ENCODE results near the gene ZBTB48.

ZBTB48 gene

DNA sequence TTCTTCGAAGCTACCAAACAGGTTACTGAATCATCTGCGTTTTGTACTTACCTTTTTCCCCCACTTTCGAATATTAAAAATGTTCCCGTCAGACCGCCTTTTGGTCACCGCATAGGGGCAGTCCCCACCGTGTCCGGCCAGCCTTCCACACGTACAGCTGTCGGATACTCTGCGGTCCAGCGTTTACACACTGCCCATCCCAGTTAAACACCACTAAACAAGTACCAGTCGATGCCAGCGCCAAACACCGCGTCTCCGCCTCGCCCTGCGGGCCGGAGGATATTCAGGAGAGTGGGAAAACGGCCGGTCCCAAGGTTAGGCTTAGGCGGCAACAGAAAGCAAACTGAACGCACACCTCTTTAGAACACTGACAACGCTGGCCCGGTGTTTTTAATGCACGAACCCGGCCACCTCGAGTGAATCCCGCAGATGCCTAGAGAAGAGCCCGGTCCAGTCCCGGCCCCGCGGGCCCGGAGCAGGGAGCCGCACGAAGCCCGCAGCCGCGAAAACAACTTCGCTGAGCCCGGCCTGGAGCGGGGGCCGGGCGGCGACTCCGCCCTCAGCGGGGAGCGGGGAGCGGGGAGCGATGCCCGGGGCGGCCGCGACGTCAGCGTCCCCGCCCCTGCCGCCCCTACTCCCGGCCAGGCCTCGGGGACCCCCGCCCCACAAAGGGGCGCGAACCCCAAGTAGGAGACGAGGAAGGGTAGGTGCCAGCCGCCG lies 33.0 kb downstream of the ZBTB48 start:
- no peak for DNase-seq (ENCODE audit: low read depth in 1 of 2, low spot score in 1 of 2)

DNA sequence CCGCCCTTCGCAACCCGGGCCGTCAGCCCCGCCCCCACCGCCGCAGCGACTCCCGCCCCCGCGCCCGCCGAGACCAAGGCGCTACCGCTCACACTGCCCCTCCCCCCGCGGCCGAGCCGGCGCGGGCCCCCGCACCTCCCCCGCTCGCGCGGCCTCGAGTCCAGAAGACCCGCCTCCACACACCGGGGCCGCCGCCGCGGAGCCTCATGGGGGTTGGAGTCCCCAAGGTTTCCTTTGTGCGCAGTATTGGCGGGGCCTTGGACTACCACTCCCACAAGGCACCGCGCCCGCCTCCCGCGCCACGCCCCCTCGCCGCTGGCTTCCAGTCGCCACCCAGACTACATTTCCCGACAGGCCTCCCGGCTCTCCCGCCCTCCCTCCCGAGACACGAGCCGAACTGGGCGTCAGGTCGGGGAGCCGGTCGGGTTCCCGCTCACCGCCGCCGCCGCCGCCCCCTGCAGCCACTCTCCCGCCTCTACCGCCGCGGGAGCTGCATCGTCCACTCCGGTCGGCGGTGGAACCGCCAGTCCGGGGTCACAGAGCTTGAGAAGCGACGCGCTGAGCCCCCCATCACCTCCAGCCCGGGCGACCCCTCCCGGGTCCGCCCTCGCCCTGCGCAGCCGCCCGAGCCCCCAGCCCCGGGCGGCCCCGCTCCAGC lies 33.7 kb downstream of the ZBTB48 start, which contains the start of gene PHF13:
Gene PHF13, plus strand, starts transcription at position 371 of the 658 bp plus-strand sequence. CDS start 336 bp downstream, outside the sequence.
- DNase-seq (ENCODE audit: low read depth in 1 of 2, low spot score in 1 of 2): peak; percentile 99 to 100

DNA sequence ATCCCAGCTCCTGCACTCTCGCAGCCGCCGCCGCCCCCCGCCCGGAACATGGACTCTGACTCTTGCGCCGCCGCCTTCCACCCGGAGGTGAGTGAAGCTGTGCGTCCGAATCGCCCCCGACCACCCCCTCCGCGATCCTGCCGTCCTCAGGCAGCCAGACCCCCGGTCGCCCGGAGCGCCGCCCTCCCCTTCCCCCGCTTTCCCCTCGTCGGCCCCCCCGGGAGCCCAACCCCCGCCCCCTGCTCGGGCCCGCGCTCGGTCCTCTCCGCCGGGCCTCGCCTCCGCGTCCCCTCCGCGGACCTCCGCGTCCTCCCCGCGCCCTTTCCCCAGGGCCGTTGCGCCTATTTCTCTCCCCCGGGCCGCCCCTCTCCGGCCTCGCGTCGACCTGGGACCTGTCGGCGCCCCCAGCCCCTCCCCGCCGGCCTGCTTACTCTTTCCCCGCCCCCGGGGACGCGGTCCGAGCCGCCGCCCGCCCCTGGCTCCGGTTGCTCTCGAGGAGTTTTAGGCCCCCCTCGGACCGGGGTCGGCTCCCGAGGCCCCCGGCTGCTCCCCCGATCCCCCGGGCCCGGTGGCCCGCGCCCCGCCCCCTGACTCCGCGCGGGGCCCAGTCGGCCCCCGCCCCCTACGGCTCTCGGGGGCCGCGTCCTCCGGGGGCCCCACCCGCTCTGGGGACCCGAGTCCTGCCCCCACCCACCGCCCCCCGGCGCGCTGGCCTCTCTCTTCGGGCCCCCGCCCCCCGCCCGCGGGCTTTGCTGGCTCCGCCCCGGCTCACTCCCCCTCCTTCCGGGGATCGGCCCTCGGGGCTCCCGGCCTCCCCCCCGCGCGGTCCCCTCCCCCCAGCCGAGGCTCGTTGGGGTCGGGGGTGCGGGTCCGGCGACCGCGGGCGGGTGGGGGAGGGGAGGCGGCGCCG lies 34.5 kb downstream of the ZBTB48 start:
- DNase-seq (ENCODE audit: low read depth in 1 of 2, low spot score in 1 of 2): peak in 1 of 2 donors; percentile 56

DNA sequence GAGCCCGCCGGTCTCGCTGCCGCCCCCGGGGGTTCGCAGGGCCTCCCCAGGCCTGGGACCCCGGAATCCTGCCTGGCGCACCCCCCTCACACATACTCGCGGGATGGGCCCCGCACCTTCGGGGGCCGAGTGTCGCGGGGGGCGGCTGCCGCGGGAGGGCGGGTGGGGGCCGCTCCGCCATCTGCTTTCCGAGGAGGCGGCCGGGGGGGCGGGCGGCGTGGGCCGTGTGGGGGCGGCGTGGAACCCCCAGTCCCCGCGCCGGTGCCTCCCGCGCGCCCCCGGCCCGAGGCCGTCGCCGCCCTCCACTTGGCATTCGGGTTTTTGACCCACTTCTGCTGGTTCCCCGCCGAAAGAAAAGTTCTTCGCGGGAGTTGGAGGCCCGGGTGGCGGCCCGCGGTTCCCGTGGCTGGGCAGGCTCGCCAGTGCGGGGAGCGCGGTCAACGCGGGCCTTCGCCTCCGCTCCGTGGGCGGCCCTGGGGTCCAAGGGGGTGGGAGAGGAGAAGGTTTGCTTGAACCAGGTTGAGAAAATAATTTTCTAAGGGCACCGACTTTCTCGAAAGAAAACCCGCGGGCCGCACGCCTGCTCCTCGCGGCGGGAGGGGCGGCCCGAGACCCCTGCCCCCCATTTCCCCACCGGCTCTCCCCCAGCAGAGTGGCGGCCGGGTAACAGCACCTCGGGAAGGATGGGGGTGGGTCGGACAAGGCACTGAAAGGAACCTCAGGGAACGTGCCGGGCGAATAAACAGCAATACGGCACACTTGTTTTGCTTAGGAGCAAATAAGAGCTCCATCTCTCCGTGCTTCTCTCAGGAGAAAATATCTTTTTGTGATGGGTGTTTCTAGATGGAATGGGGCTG lies 35.4 kb downstream of the ZBTB48 start:
- no peak for DNase-seq (ENCODE audit: low read depth in 1 of 2, low spot score in 1 of 2)

DNA sequence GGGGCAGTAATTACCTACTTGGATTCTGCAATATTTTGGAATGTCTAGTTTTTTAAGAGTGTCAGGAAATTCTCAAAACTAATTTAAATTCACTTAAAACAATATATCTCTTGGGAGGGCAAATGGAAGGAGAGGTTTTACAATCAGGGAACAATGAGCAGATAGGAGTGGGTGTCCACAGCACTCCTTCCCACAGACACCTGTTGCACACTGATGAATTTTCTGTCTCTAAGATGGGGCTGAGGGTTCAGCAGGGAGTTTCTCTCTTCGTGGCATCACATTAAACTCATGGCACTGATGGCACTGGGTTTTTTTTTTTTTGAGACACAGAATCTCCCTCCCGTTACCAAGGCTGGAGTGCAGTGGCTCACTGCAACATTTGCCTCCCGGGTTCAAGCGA lies 39.3 kb downstream of the ZBTB48 start:
- DNase-seq (ENCODE audit: low read depth in 1 of 2, low spot score in 1 of 2): no peak

DNA sequence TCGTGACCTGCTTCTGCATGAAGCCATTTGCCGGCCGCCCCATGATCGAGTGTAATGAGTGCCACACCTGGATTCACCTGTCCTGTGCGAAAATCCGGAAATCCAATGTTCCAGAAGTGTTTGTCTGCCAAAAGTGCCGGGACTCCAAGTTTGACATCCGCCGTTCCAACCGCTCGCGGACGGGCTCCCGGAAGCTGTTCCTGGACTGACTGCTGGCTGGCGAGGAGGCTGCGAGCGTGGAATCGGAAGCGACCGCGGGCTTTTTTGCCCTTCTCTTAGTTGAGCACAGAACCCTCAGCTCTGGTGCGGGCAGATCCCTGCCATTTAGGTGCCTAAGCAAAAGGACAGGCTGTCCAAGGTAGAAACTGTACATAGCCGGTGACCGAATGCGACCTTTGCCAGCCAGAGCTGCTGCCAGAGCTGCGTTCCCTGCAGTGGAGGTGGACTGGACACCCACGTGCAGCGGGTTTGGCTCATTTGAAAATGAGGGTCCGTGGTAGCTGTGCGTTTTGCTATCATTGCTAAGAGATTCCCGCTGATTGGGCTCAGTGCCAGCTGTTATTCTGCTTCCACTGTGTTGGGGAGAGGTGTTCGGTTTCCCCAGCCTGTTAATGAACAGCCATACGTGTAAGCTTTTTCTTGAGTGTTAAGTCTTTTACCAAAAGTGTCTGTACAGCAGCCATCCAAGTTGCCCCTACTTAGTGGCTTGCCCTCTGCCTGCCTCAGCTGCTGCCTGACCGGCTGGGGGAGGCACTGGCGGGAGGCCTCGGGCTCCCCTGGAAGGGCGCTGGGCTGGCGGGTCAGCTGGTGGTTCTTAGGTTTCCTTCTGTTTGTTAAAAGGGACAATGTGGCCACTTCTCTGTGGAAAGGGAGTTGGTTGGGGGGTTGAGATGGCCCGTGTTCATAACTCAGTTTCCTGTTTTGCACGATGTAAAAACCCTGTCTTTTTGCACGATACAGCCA lies 41.9 kb downstream of the ZBTB48 start:
- DNase-seq (ENCODE audit: low read depth in 1 of 2, low spot score in 1 of 2): no peak

DNA sequence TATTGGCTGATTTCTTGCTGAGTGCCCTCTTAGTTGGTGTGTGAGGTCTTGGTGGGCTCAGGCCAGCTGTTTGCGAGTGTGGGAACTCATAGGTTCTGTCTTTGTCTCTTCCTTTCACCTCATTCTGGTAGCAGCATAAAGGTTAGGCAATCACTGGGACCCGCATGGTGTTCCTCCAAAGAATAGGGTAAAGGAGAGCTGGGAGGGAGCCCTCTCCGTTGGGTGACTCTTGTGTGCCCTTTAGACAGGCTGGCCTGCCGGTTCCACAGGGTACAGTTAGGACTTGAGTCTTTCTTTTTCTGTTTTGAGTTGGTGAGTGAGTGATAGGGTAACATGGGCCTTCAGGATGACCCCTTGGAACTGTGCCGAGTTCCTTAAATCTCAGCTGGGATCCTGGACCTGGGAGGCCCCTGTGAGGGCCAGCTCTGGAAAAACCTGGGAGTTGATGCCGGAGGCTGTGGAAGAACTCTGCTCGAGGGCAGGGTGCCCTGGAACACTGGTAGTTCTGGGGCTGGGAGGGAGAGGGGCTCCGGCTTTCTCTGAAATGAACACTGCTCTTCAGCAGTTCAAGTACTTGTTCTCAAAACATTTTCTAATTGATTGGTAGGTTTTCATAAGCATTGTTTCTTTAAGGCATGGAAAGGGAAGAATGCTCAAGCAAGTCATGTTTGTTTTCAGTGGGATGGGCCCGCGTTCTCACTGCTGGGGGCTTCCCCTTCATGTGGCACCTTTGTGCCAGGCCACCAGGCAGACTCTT lies 42.8 kb downstream of the ZBTB48 start:
- no peak for DNase-seq (ENCODE audit: low read depth in 1 of 2, low spot score in 1 of 2)

DNA sequence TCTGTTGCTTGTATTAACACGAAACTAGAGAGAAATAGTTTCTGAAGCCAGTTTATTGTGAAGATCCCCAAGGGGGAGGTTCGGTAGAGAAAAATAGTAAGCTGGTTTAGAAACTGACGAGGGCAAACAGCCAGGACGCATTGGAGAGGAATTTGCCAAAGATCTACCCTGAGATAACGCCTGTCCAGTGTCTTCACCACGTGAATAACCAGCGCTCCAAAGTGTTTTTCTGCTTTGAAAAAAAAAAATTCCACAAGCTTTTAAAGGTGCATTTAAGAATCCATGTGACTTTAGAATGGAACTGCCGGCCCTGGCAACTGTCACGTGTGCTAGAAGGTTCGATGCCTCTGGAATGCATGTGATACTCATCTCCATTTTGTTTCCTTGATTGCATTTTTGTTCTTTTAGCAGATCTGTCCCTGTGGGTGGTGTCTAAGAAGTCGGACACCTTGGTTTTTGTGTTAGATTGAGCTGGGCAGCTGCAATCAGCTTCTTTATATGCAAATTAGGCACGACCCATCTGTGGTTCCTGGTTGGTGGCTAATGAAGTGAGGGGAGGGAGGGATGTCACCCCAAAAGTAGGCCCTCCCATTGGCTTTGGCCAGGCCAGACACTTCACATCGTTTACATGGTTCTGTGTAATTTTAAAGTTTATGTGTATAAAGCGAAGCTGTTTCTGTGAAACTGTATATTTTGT lies 43.6 kb downstream of the ZBTB48 start:
- DNase-seq (ENCODE audit: low read depth in 1 of 2, low spot score in 1 of 2): no peak

DNA sequence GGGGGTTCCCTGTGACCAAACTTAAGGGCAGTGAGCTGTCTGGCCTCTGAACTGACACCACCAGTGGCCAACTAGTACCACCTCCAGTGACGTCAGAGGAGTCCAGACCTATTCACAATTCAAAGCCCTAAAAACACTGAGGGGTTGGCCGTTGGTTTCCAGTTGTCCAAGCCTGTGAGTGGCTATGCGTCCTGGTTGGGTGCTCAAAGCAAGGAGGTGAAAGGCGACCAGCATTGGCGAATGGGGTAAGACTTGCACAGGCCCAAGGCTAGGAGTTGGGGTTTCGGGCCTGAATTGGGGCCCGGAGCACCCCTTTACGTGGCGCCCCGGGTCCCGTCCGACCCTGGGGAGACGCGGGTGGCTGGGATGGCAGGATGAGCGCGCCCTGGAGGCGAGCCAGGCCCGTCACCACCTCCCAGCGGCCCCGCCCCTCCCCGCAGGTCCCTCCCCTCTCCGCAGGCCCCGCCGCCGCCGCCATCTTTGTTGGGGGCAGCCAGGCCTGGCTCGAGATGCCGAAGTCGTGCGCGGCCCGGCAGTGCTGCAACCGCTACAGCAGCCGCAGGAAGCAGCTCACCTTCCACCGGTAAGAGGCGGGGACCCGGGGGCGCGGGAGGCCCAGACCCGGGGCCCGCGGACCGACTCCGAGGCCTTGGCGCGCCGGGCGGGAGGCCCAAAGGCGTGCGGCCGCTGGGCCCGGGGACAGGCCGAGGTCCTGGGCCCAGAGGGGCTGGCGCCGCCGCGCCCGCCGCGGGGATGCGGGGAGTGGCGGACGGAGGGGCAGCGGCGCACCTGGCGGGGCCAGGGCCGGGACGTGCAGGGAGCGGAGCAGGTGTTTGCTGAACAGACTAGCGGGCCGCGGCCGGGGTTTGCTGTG lies 45.2 kb downstream of the ZBTB48 start, which contains the start of gene THAP3:
Gene THAP3, plus strand, starts transcription at position 159 of the 874 bp plus-strand sequence. Its CDS starts 351 bp downstream, at position 510.
- peak; percentile 82 to 89 for DNase-seq (ENCODE audit: low read depth in 1 of 2, low spot score in 1 of 2)

DNA sequence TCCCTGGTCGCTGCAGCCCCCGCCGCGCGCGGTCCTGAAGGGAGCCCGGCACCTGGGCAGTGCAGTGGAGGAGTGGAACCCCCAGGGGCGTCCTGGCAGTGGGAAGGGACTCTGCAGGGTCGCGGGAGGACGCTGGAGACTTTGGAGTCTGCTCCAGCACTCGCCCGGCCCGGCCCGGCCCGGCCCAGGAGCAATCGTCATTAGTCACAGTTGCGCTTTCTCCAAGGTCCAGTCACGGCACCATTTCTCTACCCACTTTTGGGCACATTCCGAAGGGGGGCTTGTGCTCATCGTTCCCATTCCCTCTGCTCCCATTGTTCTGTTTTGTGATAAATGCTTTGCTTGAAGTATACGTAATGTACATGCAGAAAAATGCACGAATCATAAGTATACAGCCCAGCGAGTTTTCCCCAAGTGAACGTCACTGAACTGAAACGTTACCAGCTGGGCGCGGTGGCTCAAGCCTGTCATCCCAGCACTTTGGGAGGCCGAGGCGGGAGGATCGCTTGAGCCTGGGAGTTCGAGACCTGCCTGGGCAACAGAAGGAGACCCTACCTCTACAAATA lies 45.9 kb downstream of the ZBTB48 start:
- no peak for DNase-seq (ENCODE audit: low read depth in 1 of 2, low spot score in 1 of 2)

DNA sequence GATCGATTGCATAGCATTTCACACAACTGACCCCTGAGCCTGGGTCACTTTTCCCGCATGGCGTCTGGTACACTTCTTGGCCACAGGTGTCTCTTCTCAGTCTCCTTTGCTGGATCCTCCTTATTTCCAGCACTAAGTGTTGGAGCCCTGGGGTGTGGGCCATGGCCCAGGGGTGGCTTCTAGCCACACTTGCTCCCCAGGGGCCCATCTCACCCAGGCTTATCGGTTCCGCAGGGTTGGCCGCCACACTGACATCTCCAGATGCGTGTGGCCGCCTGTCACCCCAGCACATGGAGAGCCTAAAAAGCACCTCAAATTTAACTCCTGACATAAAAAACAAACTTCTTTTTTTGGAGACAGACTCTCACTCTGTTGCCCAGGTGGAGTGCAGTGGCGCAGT lies 47.2 kb downstream of the ZBTB48 start:
- DNase-seq (ENCODE audit: low read depth in 1 of 2, low spot score in 1 of 2): no peak

DNA sequence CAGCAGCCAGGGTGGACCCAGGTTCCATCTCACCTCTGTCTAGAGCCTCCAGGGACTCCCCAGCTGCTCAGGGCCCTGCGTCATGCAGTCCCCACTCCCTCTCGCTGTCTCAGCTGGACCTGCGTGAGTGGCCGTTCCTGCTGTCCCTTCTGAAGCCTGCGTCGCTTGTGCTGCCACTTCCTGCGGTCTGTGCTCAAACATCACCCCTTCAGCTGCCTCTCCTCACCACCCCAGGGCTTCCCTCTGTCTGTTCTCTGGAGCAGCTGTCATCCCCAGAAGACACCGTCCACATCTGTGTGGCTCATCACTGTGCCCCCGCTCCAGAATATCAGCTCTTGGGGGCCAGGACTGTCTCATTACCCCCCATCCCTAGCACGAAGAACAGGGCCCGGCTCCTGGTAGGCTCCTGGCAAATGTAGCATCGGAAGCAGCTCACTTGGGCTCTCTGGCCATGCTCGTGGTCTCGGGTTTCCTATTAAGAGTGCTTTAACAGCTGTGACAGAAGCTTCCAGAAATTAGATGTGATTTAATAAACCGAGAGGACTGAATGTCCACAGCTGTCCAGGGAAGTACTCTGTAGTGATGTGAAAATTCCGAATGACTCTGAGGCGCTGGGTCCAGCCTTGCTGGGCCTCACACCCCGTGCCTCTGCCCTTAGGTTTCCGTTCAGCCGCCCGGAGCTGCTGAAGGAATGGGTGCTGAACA lies 48.2 kb downstream of the ZBTB48 start:
- DNase-seq (ENCODE audit: low read depth in 1 of 2, low spot score in 1 of 2): no peak

DNA sequence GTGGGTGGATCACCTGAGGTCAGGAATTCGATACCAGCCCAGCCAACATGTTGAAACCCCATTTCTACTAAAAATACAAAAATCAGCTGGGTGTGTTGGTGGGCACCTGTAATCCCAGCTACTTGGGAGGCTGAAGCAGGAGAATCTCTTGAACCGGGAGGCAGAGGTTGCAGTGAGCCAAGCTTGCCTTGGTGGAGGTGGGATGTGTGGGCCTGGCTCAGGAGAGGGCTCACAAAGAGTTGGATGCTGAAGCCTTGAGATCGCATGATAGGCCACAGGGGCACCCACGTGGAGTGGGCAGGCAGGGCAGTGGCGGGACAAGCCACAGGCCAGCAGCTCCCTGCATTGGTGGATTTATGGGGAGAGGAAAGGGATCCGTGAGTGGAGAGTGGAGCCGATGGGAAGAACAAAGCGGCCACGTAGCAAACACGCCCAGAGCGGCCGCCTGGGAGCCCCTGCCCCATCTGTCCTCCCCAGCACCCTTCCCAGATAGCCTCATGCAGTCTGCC lies 49.2 kb downstream of the ZBTB48 start:
- no peak for DNase-seq (ENCODE audit: low read depth in 1 of 2, low spot score in 1 of 2)

DNA sequence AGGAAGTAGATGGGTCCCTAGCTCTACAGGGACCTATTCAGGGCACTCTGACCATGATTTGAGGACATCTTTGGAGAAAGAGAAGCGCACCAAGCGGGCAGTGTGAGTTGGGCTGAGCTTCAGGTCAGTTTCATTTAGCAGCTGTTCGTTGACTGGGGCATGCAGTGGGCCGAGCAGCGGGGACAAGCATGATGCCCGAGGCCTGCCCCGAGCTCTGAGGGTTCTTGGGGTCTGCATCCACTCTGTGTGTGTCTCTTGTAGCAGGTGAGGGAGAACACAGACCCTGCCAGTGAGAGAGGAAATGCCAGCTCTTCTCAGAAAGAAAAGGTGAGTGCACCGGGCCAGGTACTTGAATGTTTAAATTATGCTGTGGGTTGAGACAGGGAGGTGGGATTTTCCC lies 50.2 kb downstream of the ZBTB48 start:
- no peak for DNase-seq (ENCODE audit: low read depth in 1 of 2, low spot score in 1 of 2)

DNA sequence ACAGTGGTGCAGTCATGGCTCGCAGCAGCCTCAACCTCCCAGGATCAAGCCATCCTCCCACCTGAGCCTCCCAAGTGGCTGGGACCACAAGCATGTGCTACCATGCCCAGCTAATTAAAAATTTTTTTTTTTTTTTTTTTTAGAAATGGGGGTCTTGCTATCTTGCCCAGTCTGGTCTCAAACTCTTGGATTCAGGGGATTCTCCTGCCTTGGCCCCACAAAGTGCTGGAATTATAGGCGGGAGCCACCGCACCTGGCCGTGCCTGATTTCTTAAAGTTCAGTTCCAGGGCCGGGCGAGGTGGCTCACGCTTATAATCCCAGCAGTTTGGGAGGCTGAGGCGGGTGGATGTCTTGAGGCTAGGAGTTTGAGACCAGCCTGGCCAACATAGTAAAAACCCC lies 51.3 kb downstream of the ZBTB48 start:
- no peak for DNase-seq (ENCODE audit: low read depth in 1 of 2, low spot score in 1 of 2)
